Stimulated activated CD8-positive, alpha-beta memory T cell treated with anti-CD3 and anti-CD28 coated beads, Interleukin-4, amount 100 ng/mL, for 24 hours (primary cell): Measurements from ENCODE around the gene RETN.

Experiments
- DNase-seq: peaks from one replicate; pipeline ENCODE4 v3.0.0-alpha.2; 2020; ENCODE audit warnings: low read depth

Gene RETN

GRCh38 chr19:7682175-7682855 is 13.5 kb downstream of the RETN start:
- no peak for DNase-seq

- no peak for DNase-seq
These were observed 16.9 kb downstream of the RETN start for GRCh38 chr19:7685546-7686445.

DNA sequence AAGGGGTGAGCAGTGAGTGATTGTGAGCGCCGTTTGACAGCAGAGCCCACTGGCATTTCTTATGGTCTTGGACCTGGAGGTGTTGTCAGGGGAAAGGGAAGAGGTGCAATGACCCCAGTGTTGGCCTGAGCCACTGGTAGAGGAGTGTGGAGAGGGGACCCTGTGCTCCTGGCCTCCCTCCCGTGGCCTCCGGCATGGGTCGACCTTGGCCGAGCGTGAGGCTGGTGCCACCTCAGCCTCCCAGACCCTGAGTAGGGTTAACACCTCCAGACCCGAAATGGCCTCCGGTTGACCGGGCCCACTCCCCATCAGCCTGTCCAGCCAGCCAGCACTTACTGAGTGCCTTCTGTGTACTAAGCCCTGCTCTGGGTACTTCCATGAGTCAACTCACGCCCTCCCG is 18.3 kb downstream of the RETN start:
- no peak for DNase-seq

DNA sequence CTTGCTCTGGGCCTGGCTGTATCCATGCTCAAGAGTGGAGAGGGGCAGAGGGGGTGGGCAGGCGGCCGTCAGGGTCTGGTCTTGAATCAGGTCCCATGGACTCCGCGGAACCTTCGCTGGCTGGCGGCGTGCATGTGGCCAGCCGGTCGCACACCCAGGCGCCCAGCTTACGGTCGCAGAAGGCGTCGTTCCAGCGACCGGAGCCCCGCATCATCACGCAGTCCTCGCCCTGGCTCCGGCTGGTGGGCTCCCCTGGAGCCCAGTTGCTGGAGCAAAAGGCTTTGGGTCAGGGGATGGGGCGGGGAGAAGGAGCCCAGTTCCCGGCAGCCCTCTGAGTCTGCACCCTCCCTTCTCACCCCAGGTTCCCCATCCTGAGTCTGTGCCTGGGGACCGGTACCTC is 20.3 kb downstream of the RETN start:
- no peak for DNase-seq

DNA sequence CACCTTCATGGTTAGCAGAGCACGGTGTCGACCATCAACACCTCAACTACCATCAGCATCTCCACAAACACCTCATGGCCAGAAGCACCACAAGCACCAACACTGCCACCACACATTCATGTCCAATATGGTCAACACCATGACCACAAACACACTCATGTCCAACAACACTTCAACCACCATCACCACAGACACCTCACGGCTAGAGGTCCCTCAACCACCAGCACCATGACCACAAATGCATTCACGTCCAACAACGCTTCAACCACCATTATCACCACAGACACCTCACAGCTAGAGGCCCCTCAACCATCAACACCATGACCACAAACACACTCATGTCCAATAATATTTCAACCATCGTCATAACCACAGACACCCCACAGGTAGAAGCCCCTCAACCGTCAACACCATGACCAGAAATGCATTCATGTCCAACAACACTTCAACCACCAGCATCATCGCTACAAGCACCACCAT is 22.0 kb downstream of the RETN start:
- no peak for DNase-seq

DNA sequence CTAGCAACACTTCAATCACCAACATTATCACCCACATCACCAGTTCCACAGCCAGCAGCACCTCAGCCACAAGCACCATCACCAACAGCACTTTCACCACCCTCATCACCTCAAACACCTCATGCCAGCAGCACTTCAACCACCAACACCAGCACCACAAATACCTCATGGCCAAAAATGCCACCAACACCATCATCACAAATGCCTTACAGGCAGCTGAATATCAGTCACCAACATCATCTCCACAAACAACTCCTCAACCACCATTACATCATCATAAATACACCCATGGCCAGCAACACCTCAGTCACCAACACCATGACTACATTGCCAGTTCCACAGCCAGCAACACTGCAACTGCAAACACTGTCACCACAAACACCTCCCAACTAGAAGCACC is 22.6 kb downstream of the RETN start:
- no peak for DNase-seq

- no peak for DNase-seq
These were observed 23.7 kb downstream of the RETN start for GRCh38 chr19:7692417-7693088.

GRCh38 chr19:7694499-7694898 is 25.6 kb downstream of the RETN start:
- DNase-seq: no peak

DNA sequence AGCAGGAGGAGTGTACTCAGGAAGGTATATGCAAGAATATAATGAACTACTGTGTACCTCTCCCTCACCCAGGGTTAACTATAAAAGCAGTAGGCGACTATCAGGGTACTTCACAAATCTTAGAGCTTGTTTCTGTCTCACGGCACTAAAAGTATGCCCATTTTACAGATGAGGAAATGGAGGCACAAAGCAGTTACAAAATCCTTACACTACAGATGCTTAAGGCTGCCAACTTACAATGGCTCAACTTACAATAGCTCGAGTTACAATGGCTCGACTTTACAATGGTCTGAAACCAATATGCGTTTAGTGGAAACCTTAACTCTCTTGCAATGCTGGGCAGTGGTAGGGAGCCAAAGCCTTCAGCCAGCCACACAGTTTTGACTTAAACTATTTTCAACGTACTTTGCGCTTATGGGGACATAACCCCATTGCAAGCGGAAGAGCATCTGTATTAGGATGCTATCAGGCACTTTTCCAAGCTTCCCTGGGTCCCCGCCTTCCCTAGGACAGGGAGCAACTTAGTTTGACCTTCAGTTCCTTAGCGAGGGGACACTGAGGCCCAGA is 29.0 kb downstream of the RETN start:
- DNase-seq: no peak

GRCh38 chr19:7698583-7698982 is 29.7 kb downstream of the RETN start:
- no peak for DNase-seq

DNA sequence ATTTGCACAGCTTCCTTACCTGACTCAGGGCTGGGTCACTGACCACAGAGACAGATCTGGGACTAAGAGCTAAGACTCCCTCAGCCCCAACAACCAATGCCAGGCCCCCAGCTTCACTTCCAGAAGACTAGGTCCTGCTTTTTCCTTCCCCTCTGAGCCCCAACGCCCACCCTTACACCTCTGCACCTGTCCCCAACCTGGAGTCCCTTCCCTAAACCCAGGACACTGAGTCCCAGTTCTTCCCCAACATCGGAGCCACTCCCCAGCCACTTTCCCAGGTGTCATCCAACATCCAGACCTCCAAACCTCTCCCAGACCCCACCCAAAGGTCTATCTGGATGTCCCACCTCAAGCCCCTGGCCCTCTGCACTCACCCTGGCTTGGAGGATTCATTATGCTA is 30.2 kb downstream of the RETN start:
- no peak for DNase-seq

DNA sequence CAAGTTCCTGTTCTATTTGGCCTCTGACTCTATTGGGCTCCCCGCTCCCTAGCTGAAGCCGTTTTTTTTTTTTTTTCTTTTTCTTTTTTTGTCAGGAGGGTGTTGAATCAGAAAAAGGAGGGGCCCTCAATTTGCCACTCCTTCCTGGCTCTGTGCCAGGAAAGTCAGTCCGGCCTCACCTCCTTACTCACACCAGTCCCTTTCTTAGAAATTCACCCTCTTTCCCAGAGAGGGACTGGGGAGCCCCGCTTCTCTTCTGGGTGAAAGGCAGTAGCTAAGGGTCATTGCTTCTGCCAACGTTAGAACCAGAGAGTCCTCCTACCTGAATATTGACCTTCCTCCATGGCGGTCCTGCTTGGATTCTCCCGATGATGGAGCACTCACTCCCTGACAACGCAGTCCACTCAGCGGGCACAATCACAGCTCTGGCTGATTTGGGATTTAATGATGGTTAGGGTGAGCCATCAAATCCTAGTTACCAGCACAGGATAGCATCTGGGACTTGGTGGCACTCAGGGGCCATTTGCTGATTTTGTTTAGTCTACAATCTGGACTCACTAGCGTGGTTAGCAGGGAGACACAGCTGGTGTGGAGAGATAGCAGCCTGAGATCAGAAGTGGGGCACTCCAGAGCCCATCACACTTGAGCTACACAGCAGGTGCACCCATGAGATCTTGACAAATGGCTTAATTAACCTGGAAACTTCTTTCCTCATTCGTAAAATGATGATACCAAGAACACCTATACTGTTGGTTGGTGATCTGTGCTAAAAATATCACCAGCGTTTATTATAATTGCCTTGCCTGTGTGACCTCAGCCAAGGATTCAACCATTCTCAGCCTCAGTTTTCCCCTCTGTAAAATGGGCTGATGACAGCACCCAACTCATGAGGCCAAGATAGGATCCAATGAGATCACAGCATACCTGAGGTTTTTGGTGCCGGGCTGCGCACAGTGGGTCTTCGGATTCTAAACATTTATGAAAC is 30.9 kb downstream of the RETN start:
- no peak for DNase-seq

DNA sequence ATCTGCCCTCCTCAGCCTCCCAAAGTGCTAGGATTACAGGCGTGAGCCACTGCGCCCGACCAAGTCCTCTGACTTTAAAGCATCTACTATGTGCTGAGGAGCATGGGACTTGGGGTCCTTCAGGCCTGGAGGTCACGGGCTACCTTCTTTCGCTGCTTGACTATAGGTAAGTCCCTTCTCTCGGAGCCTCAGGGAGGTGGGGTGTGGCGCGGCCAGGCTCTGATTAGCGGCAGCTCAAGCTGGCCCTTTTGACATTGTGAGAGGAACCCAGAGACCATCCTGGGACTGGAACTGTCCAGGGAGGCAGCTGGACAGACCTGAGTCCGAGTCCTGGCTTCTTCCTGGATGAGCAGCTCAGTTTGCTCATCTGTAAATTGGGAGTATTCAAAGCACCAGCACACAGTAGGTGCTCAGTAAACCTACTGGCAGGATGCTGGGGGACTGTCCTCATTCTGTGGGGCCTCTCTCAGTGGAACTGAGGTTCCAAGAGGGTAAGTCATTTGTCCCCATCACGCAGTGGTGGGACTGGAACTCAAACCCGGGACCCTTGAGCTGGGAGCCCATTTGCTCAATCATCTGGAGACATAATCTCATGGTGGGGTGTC is 32.3 kb downstream of the RETN start:
- no peak for DNase-seq

DNA sequence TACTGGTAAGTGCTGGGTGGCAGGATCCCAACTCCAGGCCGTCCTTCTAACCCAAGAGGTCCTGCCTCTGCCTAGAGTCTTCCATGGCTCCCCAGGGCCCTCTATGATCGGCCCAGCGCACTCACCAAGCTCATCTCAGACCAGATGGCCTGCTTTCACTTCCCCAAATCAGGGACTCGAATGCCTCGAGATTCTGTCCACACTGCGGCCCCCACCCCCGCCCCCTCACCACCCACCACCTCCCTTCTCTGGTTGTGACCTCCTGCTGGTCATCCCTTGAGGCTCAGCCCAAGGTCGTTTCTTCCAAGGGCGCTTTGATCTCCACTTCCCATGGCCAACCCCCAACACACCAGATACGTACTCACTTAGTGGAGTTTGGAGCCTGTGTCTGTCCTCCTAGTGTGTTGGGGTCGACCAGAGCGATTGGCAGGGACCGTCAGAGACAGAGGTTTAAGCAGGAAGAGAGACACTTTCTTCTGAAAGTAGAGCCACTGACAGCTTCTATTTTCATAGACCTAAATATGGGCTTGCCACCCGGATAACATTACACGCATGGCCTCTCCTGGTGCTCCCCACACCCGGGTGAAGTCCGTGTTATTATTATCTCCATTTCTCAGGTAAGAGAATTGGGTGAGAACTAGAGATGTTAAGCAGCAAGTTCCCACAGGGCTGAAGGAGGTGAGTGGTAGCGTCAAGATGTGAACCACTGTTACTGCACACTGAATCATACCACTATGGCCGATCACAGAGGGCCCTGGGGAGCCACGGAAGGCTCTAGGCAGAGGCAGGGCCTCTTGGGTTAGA is 33.0 kb downstream of the RETN start, which contains the start of gene FCER2:
FCER2 (minus strand) TSS at position 478 of the 804 bp plus-strand sequence. CDS start 2,371 bp downstream, outside the sequence.
- DNase-seq: no peak

GRCh38 chr19:7703332-7703731 is 34.5 kb downstream of the RETN start:
- DNase-seq: no peak

GRCh38 chr19:7704280-7705060 is 35.6 kb downstream of the RETN start:
- DNase-seq: no peak

GRCh38 chr19:7705387-7706187 is 36.7 kb downstream of the RETN start:
- peak; percentile 57 for DNase-seq
